OCI-M2 (cell line): ENCODE data around the gene IFT52.
"Not testable (repeated sequence)": the region's sequence is repeated elsewhere in the genome, so short reads cannot be mapped to it uniquely, and the experiment has no call there.

Experiments used
- DNase-seq: peaks from one replicate; lab custom pipeline; 2025; ENCODE audit not compliant: unreplicated experiment; lab: John Stamatoyannopoulos, UW

IFT52 gene

GRCh38 chr20:43565758-43566104 is 25.0 kb upstream of the IFT52 start:
- no peak for DNase-seq

- DNase-seq, result no peak
Measured at GRCh38 chr20:43567477-43567876, 23.3 kb upstream of the IFT52 start.

- no peak for DNase-seq
Measured at GRCh38 chr20:43568706-43569105, 22.0 kb upstream of the IFT52 start.

- DNase-seq, result no peak
Measured at GRCh38 chr20:43569282-43569681, 21.5 kb upstream of the IFT52 start.

GRCh38 chr20:43570496-43570895 is 20.2 kb upstream of the IFT52 start:
- DNase-seq, result no peak

- no peak for DNase-seq
Measured at GRCh38 chr20:43571310-43571709, 19.4 kb upstream of the IFT52 start.

GRCh38 chr20:43571771-43572170 is 19.0 kb upstream of the IFT52 start:
- no peak for DNase-seq

GRCh38 chr20:43572891-43573290 is 17.8 kb upstream of the IFT52 start:
- DNase-seq, result no peak

GRCh38 chr20:43576108-43576507 is 14.6 kb upstream of the IFT52 start:
- DNase-seq, result no peak

- peak; percentile 42 for DNase-seq
Measured at GRCh38 chr20:43579861-43580793, 10.6 kb upstream of the IFT52 start.

GRCh38 chr20:43583133-43583864 is 7.4 kb upstream of the IFT52 start:
- DNase-seq, result no peak

- DNase-seq, result no peak
Measured at GRCh38 chr20:43583982-43584432, 6.7 kb upstream of the IFT52 start.

GRCh38 chr20:43584448-43585136 is 6.1 kb upstream of the IFT52 start:
- no peak for DNase-seq

- no peak for DNase-seq
Measured at GRCh38 chr20:43586641-43587040, 4.1 kb upstream of the IFT52 start.

- DNase-seq, result not testable (repeated sequence)
Measured at GRCh38 chr20:43588526-43588925, 2.2 kb upstream of the IFT52 start.

- DNase-seq, result no peak
Measured at GRCh38 chr20:43590036-43590391, 723 bp upstream of the IFT52 start.

- not testable (repeated sequence) for DNase-seq
Measured at GRCh38 chr20:43601960-43602359, 11.2 kb downstream of the IFT52 start.

- no peak for DNase-seq
Measured at GRCh38 chr20:43603124-43603523, 12.4 kb downstream of the IFT52 start.

GRCh38 chr20:43605715-43606114 is 15.0 kb downstream of the IFT52 start:
- no peak for DNase-seq

- DNase-seq, result not testable (repeated sequence)
Measured at GRCh38 chr20:43607278-43607677, 16.5 kb downstream of the IFT52 start.

- no peak for DNase-seq
Measured at GRCh38 chr20:43631598-43631997, 40.9 kb downstream of the IFT52 start.

GRCh38 chr20:43636429-43636828 is 45.7 kb downstream of the IFT52 start:
- DNase-seq, result no peak
